Measurements from ENCODE around the gene CD163L1. TPM values are rescaled to one million over a fixed set of nuclear protein-coding genes. Genes with fewer than 3 reads are reported as not detected.

Gene CD163L1
- total and polyA plus RNA-seq, 2 of the 8 experiments (the other 6 are each of a cell fraction or from before 2014, with no cell fraction given) = 0.11 to 0.22 TPM

GRCh38 chr12:7310070-7310469 lies 133.9 kb downstream of the CD163L1 start (continued):
- TF ChIP-seq MAX (IDR thresholded peaks at IDR 0.05) = no peak

Other genes with a start within 250 kb of the CD163L1 start
- not detected in 2 replicates for gene ACSM4, start 140.1 kb downstream of the CD163L1 start, total RNA-seq (2021; fragmentation: NEBNext Ultra II Directional; extraction: Animal tissue kit (Norgen Biotek cat#: 25700))
- not detected in 2 replicates for gene ACSM4, start 140.1 kb downstream of the CD163L1 start, polyA plus RNA-seq (2011; rRNA removed)
- not detected in 2 replicates for gene CD163, start 59.6 kb upstream of the CD163L1 start, total RNA-seq (2021; fragmentation: NEBNext Ultra II Directional; extraction: Animal tissue kit (Norgen Biotek cat#: 25700))
- 0.02 TPM in 1 of 2 replicates, not detected in the other for gene CD163, start 59.6 kb upstream of the CD163L1 start, polyA plus RNA-seq (2011; rRNA removed)
- not detected in 2 replicates for gene APOBEC1, start 221.8 kb upstream of the CD163L1 start, total RNA-seq (2021; fragmentation: NEBNext Ultra II Directional; extraction: Animal tissue kit (Norgen Biotek cat#: 25700))
- not detected in 2 replicates for gene APOBEC1, start 221.8 kb upstream of the CD163L1 start, polyA plus RNA-seq (2011; rRNA removed)